ENCODE measurements around the gene SMPD3.

SMPD3 gene

GRCh38 chr16:68345351-68345810 lies 102.9 kb downstream of the SMPD3 start:
- no peak for DNase-seq (ENCODE audit: extremely low read depth, insufficient read length)
- Histone ChIP-seq H3K4me3 (replicated peaks; ENCODE audit: low read depth, low read length) (no peak overlapping the region), H3K36me3 (ENCODE audit: control insufficient read depth, insufficient read depth, low read length) (peaks cover 25% of the 10 kb centered on the region), H3K27me3 (replicated peaks; ENCODE audit: control insufficient read depth, insufficient read depth, low read length) (no peaks in the 10 kb centered on the region)
- TF ChIP-seq, protein P1, sequence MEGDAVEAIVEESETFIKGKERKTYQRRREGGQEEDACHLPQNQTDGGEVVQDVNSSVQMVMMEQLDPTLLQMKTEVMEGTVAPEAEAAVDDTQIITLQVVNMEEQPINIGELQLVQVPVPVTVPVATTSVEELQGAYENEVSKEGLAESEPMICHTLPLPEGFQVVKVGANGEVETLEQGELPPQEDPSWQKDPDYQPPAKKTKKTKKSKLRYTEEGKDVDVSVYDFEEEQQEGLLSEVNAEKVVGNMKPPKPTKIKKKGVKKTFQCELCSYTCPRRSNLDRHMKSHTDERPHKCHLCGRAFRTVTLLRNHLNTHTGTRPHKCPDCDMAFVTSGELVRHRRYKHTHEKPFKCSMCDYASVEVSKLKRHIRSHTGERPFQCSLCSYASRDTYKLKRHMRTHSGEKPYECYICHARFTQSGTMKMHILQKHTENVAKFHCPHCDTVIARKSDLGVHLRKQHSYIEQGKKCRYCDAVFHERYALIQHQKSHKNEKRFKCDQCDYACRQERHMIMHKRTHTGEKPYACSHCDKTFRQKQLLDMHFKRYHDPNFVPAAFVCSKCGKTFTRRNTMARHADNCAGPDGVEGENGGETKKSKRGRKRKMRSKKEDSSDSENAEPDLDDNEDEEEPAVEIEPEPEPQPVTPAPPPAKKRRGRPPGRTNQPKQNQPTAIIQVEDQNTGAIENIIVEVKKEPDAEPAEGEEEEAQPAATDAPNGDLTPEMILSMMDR (IDR thresholded peaks at IDR 0.05; ENCODE audit: insufficient read depth, low read length, poor library complexity, severe bottlenecking), result no peak

- H3K4me3 ChIP-seq (replicated peaks; ENCODE audit: low read depth, low read length), result no peak overlapping the region
- DNase-seq (ENCODE audit: extremely low read depth, insufficient read length), result no peak
- H3K27me3 ChIP-seq (replicated peaks; ENCODE audit: control insufficient read depth, insufficient read depth, low read length), result no peaks in the 10 kb centered on the region
- TF ChIP-seq, protein P1 (IDR thresholded peaks at IDR 0.05; ENCODE audit: insufficient read depth, low read length, poor library complexity, severe bottlenecking), result no peak
- H3K36me3 ChIP-seq (ENCODE audit: control insufficient read depth, insufficient read depth, low read length), result peaks cover 33% of the 10 kb centered on the region
Measured at GRCh38 chr16:68344252-68344651, 104.1 kb downstream of the SMPD3 start.

- Histone ChIP-seq H3K36me3 (ENCODE audit: control insufficient read depth, insufficient read depth, low read length) (peaks cover 40% of the 10 kb centered on the region), H3K4me3 (replicated peaks; ENCODE audit: low read depth, low read length) (no peak overlapping the region), H3K27me3 (replicated peaks; ENCODE audit: control insufficient read depth, insufficient read depth, low read length) (no peaks in the 10 kb centered on the region)
- no peak for DNase-seq (ENCODE audit: extremely low read depth, insufficient read length)
- TF ChIP-seq, protein P1 (IDR thresholded peaks at IDR 0.05; ENCODE audit: insufficient read depth, low read length, poor library complexity, severe bottlenecking), result no peak
Measured at GRCh38 chr16:68343137-68343536, 105.2 kb downstream of the SMPD3 start.

DNA sequence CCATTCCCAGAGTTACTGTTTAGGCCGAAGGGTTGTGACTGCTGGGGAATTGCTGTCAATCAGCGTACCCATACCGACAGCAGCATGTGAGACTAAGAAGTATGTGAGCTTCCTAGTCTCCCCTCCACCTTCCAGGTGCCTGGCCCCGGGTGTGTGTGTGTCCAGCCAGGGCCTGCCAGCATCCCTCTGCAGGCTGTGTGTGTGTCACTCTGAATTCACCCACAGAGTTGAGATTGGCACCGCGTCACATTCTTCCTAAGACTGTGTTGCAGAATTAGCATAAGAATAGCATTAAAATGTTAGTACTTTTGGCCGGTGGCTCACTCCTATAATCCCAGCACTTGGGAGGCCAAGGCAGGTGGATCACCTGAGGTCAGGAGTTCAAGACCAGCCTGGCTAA lies 105.7 kb downstream of the SMPD3 start:
- H3K4me3 ChIP-seq (replicated peaks; ENCODE audit: low read depth, low read length), result no peak overlapping the region

DNA sequence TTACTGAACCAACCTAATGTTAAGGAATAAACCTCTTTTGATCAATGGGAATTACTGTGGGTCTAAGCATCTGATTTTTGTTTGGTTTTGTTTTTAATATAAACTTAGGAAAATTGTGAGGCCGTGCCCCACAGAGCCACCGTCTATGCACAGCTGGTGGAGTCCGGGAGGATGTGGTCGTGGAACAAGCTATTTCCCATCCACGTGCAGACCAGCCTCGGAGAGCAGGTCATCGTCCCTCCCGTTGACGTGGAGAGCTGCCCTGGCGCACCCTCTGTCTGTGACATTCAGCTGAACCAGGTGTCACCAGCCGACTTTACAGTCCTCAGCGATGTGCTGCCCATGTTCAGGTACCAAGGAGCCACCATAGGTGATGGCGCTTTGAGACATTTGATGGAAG lies 109.1 kb downstream of the SMPD3 start:
- Histone ChIP-seq H3K4me3 (replicated peaks; ENCODE audit: low read depth, low read length) (no peak overlapping the region), H3K27me3 (replicated peaks; ENCODE audit: control insufficient read depth, insufficient read depth, low read length) (no peaks in the 10 kb centered on the region), H3K36me3 (ENCODE audit: control insufficient read depth, insufficient read depth, low read length) (peaks cover 34% of the 10 kb centered on the region)
- TF ChIP-seq, protein P1 (IDR thresholded peaks at IDR 0.05; ENCODE audit: insufficient read depth, low read length, poor library complexity, severe bottlenecking), result no peak
- DNase-seq (ENCODE audit: extremely low read depth, insufficient read length), result no peak

More for the DNA sequence above, 105.7 kb downstream of the SMPD3 start:
- no peak for DNase-seq (ENCODE audit: extremely low read depth, insufficient read length)
- Histone ChIP-seq H3K36me3 (ENCODE audit: control insufficient read depth, insufficient read depth, low read length) (peaks cover 44% of the 10 kb centered on the region), H3K27me3 (replicated peaks; ENCODE audit: control insufficient read depth, insufficient read depth, low read length) (no peaks in the 10 kb centered on the region)
- TF ChIP-seq, protein P1 (IDR thresholded peaks at IDR 0.05; ENCODE audit: insufficient read depth, low read length, poor library complexity, severe bottlenecking), result no peak

Data from GM06990 (cell line).